Prostate gland (tissue), 2 donors: ENCODE data around the gene GCNT3.

Experiments
- CTCF ChIP-seq, 4 experiments: fragments of 200-600 bp in 2 of 4; fragments of 450-650 bp in 2 of 4; sonication (generic) in 2 of 4; IDR thresholded peaks; 1 replicate in 3 of 4; 2 replicates in 1 of 4; pipeline ENCODE4 v1.5.1; 2016 to 2019; ENCODE audit warnings: antibody characterized with exemption in 4 of 4, mild to moderate bottlenecking in 2 of 4, moderate library complexity in 2 of 4
- POLR2AphosphoS5 ChIP-seq: sonication (generic); formaldehyde crosslinking; IDR thresholded peaks from one replicate; pipeline ENCODE4 v1.6.1; 2017; ENCODE audit warnings: antibody characterized with exemption

- TF ChIP-seq CTCF (IDR thresholded peaks at IDR 0.05) (no peak), POLR2AphosphoS5 (peak; percentile 94)
These were observed 45.5 kb downstream of the GCNT3 start, which contains the start of gene GTF2A2 for GRCh38 chr15:59656897-59657634.
